Retina (tissue), 1 donor: Measurements from ENCODE around the gene HIC2.
"Not testable (repeated sequence)": the region's sequence is repeated elsewhere in the genome, so short reads cannot be mapped to it uniquely, and the experiment has no call there.

Experiments
- DNase-seq: peaks from one replicate; pipeline ENCODE4 v3.0.0-alpha.2; 2016

The HIC2 gene

GRCh38 chr22:21497984-21498383 is 80.8 kb downstream of the HIC2 start:
- DNase-seq, result not testable (repeated sequence)

GRCh38 chr22:21498489-21498888 is 81.3 kb downstream of the HIC2 start:
- not testable (repeated sequence) for DNase-seq

- DNase-seq, result not testable (repeated sequence)
Observed at GRCh38 chr22:21499623-21500506, 82.7 kb downstream of the HIC2 start.
